ENCODE measurements around the gene PPP2R2C.

PPP2R2C gene

DNA sequence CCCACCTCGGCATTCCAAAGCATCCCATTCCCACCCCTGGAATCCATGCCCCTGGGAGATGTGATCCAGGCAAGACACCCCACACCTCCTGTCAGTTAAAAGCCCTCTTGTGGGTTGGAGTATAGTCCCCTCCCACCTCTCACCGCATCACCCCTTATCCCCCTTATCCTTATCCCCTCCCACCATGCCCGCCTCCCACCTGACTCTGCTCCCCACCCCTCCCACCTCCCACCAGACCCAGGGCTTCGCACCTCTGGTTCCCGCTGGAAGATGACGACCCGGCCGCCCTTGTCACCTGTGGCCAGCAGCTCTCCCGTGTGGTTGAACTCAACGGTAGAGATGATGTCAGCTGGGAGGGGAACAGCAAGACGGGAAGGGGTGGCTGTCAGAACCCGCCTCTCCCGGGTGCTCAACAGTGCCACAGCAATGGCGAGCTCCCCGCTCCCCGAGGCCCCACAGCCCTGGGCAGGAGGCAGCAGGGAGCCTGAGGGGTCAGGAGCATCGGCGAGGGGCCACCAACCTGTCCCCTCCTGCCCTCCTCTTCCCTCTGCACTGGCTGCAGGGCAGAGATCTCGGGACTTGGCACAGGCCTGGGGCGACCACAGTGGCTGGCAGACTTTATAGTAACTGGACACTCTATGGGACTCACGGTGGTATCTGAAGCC is 91.5 kb downstream of the PPP2R2C start:
- DNase-seq (ENCODE audit: low read depth), result no peak
- H3K4me3 ChIP-seq (ENCODE audit: low read depth, low read length), result no peak overlapping the region
- TF ChIP-seq, protein P1, sequence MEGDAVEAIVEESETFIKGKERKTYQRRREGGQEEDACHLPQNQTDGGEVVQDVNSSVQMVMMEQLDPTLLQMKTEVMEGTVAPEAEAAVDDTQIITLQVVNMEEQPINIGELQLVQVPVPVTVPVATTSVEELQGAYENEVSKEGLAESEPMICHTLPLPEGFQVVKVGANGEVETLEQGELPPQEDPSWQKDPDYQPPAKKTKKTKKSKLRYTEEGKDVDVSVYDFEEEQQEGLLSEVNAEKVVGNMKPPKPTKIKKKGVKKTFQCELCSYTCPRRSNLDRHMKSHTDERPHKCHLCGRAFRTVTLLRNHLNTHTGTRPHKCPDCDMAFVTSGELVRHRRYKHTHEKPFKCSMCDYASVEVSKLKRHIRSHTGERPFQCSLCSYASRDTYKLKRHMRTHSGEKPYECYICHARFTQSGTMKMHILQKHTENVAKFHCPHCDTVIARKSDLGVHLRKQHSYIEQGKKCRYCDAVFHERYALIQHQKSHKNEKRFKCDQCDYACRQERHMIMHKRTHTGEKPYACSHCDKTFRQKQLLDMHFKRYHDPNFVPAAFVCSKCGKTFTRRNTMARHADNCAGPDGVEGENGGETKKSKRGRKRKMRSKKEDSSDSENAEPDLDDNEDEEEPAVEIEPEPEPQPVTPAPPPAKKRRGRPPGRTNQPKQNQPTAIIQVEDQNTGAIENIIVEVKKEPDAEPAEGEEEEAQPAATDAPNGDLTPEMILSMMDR (IDR thresholded peaks at IDR 0.05; ENCODE audit: control insufficient read depth, extremely low read depth, insufficient read depth), result no peak

DNA sequence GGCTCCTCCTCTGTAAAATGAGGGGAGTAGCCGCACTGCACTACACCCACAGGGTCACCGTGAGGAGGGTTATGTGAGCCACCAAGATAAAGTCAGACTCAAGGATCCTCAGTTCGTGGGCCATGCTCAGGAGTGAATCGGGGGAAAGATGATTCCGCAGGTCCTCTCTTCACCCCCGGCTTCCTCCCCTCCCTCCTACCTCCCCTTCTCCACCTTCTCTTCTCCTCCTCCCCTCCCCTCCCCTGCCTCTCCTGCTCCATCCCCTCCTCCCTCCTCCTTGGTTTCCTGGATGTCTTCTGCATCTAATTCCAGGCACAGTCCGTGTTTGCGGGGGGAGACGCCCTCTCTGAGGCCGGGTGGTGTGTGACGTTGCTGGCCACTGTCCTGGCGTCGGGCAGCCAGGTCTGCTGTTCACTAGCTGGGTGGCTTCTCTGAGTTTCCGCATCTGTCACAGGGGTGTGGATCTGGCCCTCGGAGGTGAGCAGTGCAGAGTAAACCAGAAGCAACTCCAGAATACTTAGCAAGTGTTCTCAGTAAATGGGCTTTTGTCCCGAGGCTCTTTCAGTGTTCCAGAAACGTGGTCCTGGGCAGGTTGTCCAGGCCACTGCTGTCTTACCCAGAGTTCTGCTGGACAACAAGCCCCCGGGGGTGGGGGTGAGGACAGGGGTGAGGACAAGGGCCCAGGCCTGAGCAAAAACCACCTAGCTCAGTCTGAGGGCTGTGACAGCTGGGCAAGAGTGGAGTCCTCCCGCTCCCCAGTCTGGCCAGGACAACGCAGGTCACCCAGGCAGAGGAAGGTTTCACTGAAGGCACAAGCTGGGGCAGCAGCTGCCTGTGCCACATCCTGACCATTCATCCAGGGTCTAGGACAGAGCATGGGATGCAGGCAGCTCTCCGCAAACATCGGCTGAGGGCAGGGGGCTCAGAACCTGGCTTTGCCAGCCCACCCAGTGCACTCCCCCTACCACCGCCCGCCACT is 92.4 kb downstream of the PPP2R2C start:
- DNase-seq (ENCODE audit: low read depth), result no peak
- no peak overlapping the region for H3K4me3 ChIP-seq (ENCODE audit: low read depth, low read length)
- TF ChIP-seq, protein P1 (IDR thresholded peaks at IDR 0.05; ENCODE audit: control insufficient read depth, extremely low read depth, insufficient read depth), result no peak

DNA sequence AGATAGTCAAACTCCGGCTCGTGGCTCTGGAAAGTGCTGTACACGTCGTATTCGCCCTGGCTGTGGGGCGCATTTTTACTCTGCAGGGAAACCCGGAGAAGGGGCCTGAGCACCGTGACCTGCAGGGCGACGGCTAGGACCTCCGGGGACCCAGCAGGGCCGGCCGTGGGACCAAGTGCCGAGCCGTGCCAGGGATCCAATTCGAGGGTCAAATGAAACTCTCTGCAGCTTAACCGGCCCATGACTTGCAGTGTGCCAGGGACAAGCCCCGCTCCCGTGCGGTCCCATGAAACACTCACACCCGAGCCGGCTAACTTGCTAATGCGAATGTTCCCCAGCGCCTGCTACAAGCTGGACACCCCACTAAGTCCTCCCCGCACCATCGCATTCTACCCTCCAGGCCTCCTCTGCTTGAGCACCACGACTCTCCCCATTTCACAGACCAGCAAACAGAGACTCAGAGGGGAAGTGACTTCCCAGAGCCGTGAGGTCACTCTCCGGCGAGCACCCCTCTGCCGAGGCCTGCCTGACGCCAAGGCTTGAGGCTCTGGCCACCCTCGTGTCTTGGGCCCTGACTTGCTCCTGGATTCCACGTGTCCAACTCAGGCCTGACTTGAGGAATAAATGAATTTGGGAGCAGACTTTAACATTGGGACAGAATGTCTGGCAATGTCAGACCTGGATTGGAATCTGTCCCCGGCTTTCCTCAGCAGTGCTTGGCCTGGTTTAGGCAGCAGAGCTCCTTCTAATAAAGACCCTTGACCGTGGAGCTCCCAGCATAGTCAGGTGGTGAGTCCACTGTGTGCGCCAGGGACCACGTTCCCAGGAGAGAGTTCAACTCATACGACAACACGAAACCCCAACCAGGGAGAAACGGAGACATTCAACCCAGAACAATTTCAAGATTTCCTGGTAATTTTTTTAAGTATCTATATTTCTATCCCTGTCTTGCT is 93.6 kb downstream of the PPP2R2C start:
- TF ChIP-seq, protein P1 (IDR thresholded peaks at IDR 0.05; ENCODE audit: control insufficient read depth, extremely low read depth, insufficient read depth), result no peak
- no peak overlapping the region for H3K4me3 ChIP-seq (ENCODE audit: low read depth, low read length)
- no peak for DNase-seq (ENCODE audit: low read depth)

DNA sequence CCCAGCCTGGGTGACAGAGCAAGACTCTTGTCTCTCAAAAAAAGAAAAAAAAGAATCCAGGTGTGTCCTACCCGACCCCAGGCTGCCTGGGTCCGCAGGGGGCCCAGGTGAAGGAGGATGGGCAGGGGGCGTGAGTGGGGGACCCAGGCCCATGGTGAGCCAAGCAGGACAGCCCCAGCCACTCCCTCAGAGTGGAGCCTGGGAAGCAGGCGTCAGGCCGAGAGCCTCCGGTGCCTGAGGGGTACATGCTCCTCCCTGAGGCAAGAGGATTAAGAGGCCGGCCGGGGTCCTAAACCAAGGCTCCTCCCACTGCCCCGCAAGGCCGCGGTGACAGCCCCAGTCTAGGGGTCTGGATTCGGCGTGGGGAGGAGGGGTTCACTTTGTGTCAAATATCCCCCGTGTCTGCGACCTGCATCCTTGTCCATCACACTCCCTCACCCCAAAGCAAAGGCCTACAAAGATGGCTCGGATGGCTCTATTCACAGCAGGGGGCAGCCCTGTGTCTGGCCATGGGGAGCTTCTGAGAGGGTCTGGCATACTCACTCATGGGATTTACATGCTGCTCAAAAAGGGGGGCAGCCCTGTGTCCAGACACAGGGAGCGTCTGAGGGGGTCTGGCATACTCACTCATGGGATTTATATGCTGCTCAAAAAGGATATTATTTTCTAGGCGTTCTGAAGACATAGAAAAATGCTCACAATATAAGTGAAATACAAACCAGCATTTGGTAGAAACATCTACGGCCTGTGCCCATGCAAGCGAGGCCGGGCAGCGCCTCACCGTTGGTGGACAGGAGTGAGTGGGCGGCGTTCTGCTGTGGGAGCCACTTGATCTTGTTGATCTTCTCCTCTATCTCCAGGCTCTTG is 94.6 kb downstream of the PPP2R2C start:
- no peak for DNase-seq (ENCODE audit: low read depth)
- TF ChIP-seq, protein P1 (IDR thresholded peaks at IDR 0.05; ENCODE audit: control insufficient read depth, extremely low read depth, insufficient read depth), result no peak
- no peak overlapping the region for H3K4me3 ChIP-seq (ENCODE audit: low read depth, low read length)

DNA sequence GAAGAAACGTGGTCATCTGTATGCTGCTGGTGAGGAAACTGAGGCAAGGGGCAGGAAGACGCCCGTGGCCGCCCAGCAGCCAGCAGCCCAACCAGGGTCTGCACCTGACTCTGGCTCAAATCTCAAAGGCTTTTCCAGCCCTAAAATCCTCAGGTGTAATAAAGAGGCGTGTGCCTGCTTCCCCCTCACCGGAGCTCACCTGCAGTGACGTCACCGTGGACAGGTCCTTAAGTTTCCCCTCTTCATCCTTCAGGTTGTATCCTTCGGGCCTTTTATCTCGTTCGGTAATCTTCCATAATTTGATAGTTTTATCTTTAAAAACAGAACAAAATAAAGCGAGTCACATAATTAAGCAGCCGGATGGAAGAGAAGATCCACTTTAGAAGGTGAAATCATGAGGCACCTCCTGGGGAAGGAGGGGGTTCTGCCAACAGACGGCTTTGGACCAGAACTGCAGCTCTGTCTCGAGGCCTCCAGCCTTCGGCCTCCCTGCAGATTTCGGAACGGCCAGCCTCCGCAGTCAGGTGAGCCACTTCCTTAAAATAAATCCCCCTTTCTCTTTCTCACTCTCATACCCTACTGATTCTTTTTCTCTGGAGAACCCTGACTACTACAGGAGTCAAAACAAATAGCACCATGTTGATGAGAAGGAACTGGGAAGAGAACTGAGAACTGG is 96.7 kb downstream of the PPP2R2C start:
- TF ChIP-seq, protein P1 (IDR thresholded peaks at IDR 0.05; ENCODE audit: control insufficient read depth, extremely low read depth, insufficient read depth), result no peak
- no peak for DNase-seq (ENCODE audit: low read depth)
- H3K4me3 ChIP-seq (ENCODE audit: low read depth, low read length), result no peak overlapping the region
